HG02642 (cell line): ENCODE measurements around the gene CRISP1.
"Not testable (repeated sequence)": the region's sequence is repeated elsewhere in the genome, so short reads cannot be mapped to it uniquely, and the experiment has no call there.

Experiments used
- ATAC-seq: cut with Tn5 transposase; IDR thresholded peaks from one replicate; pipeline ENCODE4 v1.9.1; 2021; ENCODE audit warnings: mild to moderate bottlenecking; ENCODE audit not compliant: unreplicated experiment, poor library complexity

The CRISP1 gene

GRCh38 chr6:49866485-49866943, at the start of gene CRISP1:
Gene CRISP1, minus strand, starts transcription at chr6:49866535. Its CDS starts 9,135 bp downstream, at chr6:49857400.
- ATAC-seq: no peak

GRCh38 chr6:49915035-49915434, 48.7 kb upstream of the CRISP1 start:
- ATAC-seq: no peak

- no peak for ATAC-seq
Measured at GRCh38 chr6:49913636-49914375, 47.5 kb upstream of the CRISP1 start.

GRCh38 chr6:49912196-49912595, 45.9 kb upstream of the CRISP1 start:
- no peak for ATAC-seq

- ATAC-seq: no peak
Measured at GRCh38 chr6:49911252-49911651, 44.9 kb upstream of the CRISP1 start.

GRCh38 chr6:49909563-49909962, 43.2 kb upstream of the CRISP1 start:
- ATAC-seq: no peak

GRCh38 chr6:49906526-49906925, 40.2 kb upstream of the CRISP1 start:
- no peak for ATAC-seq

GRCh38 chr6:49905296-49905695, 39.0 kb upstream of the CRISP1 start:
- ATAC-seq: no peak

GRCh38 chr6:49902856-49903255, 36.5 kb upstream of the CRISP1 start:
- ATAC-seq: no peak

GRCh38 chr6:49898904-49899566, 32.7 kb upstream of the CRISP1 start:
- ATAC-seq: no peak

GRCh38 chr6:49895553-49895952, 29.2 kb upstream of the CRISP1 start:
- ATAC-seq: not testable (repeated sequence)

GRCh38 chr6:49892280-49892679, 25.9 kb upstream of the CRISP1 start:
- ATAC-seq: no peak

GRCh38 chr6:49890988-49891387, 24.7 kb upstream of the CRISP1 start:
- ATAC-seq: no peak

- no peak for ATAC-seq
Measured at GRCh38 chr6:49888742-49889431, 22.6 kb upstream of the CRISP1 start.

GRCh38 chr6:49868951-49869529, 2.7 kb upstream of the CRISP1 start:
- no peak for ATAC-seq

- no peak for ATAC-seq
Measured at GRCh38 chr6:49856282-49856681, 10.1 kb downstream of the CRISP1 start.

- no peak for ATAC-seq
Measured at GRCh38 chr6:49855221-49855620, 11.1 kb downstream of the CRISP1 start.

- no peak for ATAC-seq
Measured at GRCh38 chr6:49852975-49853374, 13.4 kb downstream of the CRISP1 start.

- ATAC-seq: peak; percentile 85
Measured at GRCh38 chr6:49849213-49849907, 17.0 kb downstream of the CRISP1 start.

GRCh38 chr6:49847673-49848072, 18.7 kb downstream of the CRISP1 start:
- ATAC-seq: no peak
